Caco-2 (cell line): ENCODE data around the gene ZNF428. TPM values are rescaled to one million over a fixed set of nuclear protein-coding genes. Genes with fewer than 3 reads are reported as not detected.
"Not testable (repeated sequence)": the region's sequence is repeated elsewhere in the genome, so short reads cannot be mapped to it uniquely, and the experiment has no call there.

Source experiments
- BruUV-seq: library from RNA; stranded (reverse); fragments of 400-500 nt; replicated peaks from 2 replicates; lab custom pipeline; 2021; lab: Mats Ljungman, UMichigan
- CTCF ChIA-PET: fragments of 300-600 bp; sonication (Branson Sonifier 250); formaldehyde crosslinking; loops from one replicate; lab custom pipeline; 2022; ENCODE audit warnings: antibody characterized with exemption; lab: Charles Lee
- POLR2A ChIA-PET: fragments of 300-600 bp; sonication (Branson Sonifier 250); formaldehyde crosslinking; loops from one replicate; lab custom pipeline; 2022; ENCODE audit warnings: antibody characterized with exemption; lab: Charles Lee
- DNase-seq, 2 experiments: peaks; one replicate each; pipeline versions ENCODE4 v3.0.0 to v3.0.0-alpha.2; 2020 to 2022
- H3K27me3 ChIP-seq: replicated peaks from 2 replicates; pipeline ENCODE4 v1.6.0; 2011; ENCODE audit warnings: low read length; ENCODE audit not compliant: control insufficient read depth, insufficient read depth
- H3K36me3 ChIP-seq: 2 replicates; pipeline ENCODE4 v1.5.1; 2011; ENCODE audit warnings: low read length; ENCODE audit not compliant: control insufficient read depth, insufficient read depth
- H3K4me1 ChIP-seq: fragments of 250-450 bp; sonication (Bioruptor Pico); 2 replicates; pipeline ENCODE4 v1.5.1; 2020; ENCODE audit warnings: mild to moderate bottlenecking
- H3K4me3 ChIP-seq: 2 replicates; pipeline ENCODE4 v1.5.1; 2011; ENCODE audit warnings: low read depth, mild to moderate bottlenecking, control low read depth, low read length
- H3K9me3 ChIP-seq: fragments of 250-450 bp; sonication (Bioruptor Pico); 2 replicates; pipeline ENCODE4 v1.5.1; 2020; ENCODE audit warnings: mild to moderate bottlenecking, moderate library complexity
- H3K27ac Mint-ChIP-seq: one replicate; pipeline ENCODE4 v1.8.0; 2022; ENCODE audit warnings: mixed read lengths; ENCODE audit not compliant: unreplicated experiment
- H3K27me3 Mint-ChIP-seq: one replicate; pipeline ENCODE4 v1.8.0; 2022; ENCODE audit warnings: mixed read lengths; ENCODE audit not compliant: insufficient read depth, unreplicated experiment
- H3K36me3 Mint-ChIP-seq: one replicate; pipeline ENCODE4 v1.8.0; 2022; ENCODE audit warnings: mild to moderate bottlenecking, mixed read lengths; ENCODE audit not compliant: insufficient read depth, unreplicated experiment
- H3K4me1 Mint-ChIP-seq: one replicate; pipeline ENCODE4 v1.8.0; 2022; ENCODE audit warnings: low read depth, mixed read lengths; ENCODE audit not compliant: unreplicated experiment
- H3K4me3 Mint-ChIP-seq: one replicate; pipeline ENCODE4 v1.8.0; 2022; ENCODE audit warnings: mild to moderate bottlenecking, moderate library complexity, mixed read lengths; ENCODE audit not compliant: unreplicated experiment
- H3K9me3 Mint-ChIP-seq: one replicate; pipeline ENCODE4 v1.8.0; 2022; ENCODE audit warnings: mixed read lengths; ENCODE audit not compliant: unreplicated experiment
- CTCF ChIP-seq, 2 experiments: fragments of 200-600 bp in 1 of 2; IDR thresholded peaks; 1 replicate in 1 of 2; 2 replicates in 1 of 2; pipeline versions ENCODE4 v1.5.1 to v1.8.0; 2011 to 2022; ENCODE audit warnings: antibody characterized with exemption in 1 of 2, control low read depth in 1 of 2, inconsistent platforms in 1 of 2, low read depth in 1 of 2, low read length in 1 of 2, mild to moderate bottlenecking in 1 of 2, moderate library complexity in 1 of 2; ENCODE audit not compliant: insufficient read depth in 1 of 2, severe bottlenecking in 1 of 2, unreplicated experiment in 1 of 2
- intact Hi-C: fragments of 100-400 bp; cut with micrococcal nuclease; formaldehyde crosslinking; loops from one replicate; pipeline ENCODE4 v1.10.0; 2022; ENCODE audit not compliant: unreplicated experiment
- total RNA-seq: library from RNA; stranded (reverse); gene quantifications from 2 replicates; pipeline ENCODE4 v1.2.3, GENCODE V29; 2022

ZNF428 gene
- total RNA-seq, 1 experiment from 2014 or later: 38.9 TPM

GRCh38 chr19:43638214-43638994 lies 19.0 kb upstream of the ZNF428 start:
- no peak overlapping the region for H3K4me3 ChIP-seq
- Mint-ChIP-seq H3K4me1 (peaks cover 19% of the 10 kb centered on the region), H3K27ac (peak overlapping the region; percentile 49), H3K4me3 (peak overlapping the region; percentile 94), H3K9me3 (no peaks in the 10 kb centered on the region), H3K27me3 (peaks cover 14% of the 10 kb centered on the region), H3K36me3 (peaks cover 6% of the 10 kb centered on the region)
- no peaks in the 10 kb centered on the region for H3K36me3 ChIP-seq
- no peak for TF ChIP-seq CTCF (IDR thresholded peaks at IDR 0.05; ENCODE audit: insufficient read depth in 1 of 2, low read depth in 1 of 2, low read length in 1 of 2, severe bottlenecking in 1 of 2, unreplicated experiment in 1 of 2)
- ChIA-PET POLR2A (no interaction called here), CTCF (no interaction called here)
- no peaks in the 10 kb centered on the region for H3K9me3 ChIP-seq
- BruUV-seq: TSS peak; percentile 68
- H3K4me1 ChIP-seq: peaks cover 19% of the 10 kb centered on the region; the same call in 1 of the 2 replicates
- no peaks in the 10 kb centered on the region; the same call in 1 of the 2 replicates for H3K27me3 ChIP-seq
- DNase-seq: no peak
- intact Hi-C loops: no loop called here

- intact Hi-C loops: no loop called here
- no peak for TF ChIP-seq CTCF (IDR thresholded peaks at IDR 0.05; ENCODE audit: insufficient read depth in 1 of 2, low read depth in 1 of 2, low read length in 1 of 2, severe bottlenecking in 1 of 2, unreplicated experiment in 1 of 2)
- Mint-ChIP-seq H3K27me3 (peaks cover 10% of the 10 kb centered on the region), H3K9me3 (no peaks in the 10 kb centered on the region), H3K36me3 (peaks cover 2% of the 10 kb centered on the region), H3K4me3 (no peak overlapping the region), H3K4me1 (peaks cover 19% of the 10 kb centered on the region), H3K27ac (no peak overlapping the region)
- ChIA-PET POLR2A (no interaction called here), CTCF (interaction anchor here (0.6 kb wide), 1 partner anchor 625 kb away, joined by 3 read pairs; no protein-coding TSS in a partner anchor)
- no TSS peak for BruUV-seq
- Histone ChIP-seq H3K27me3 (no peaks in the 10 kb centered on the region; the same call in 1 of the 2 replicates), H3K4me1 (peaks cover 19% of the 10 kb centered on the region; the same call in 1 of the 2 replicates), H3K9me3 (no peaks in the 10 kb centered on the region), H3K36me3 (no peaks in the 10 kb centered on the region), H3K4me3 (no peak overlapping the region)
- DNase-seq: no peak
These were observed 16.8 kb upstream of the ZNF428 start for GRCh38 chr19:43636121-43636683.

GRCh38 chr19:43635561-43635940 lies 16.1 kb upstream of the ZNF428 start:
- H3K4me3 ChIP-seq, H3K27me3 ChIP-seq, POLR2A ChIA-PET, H3K36me3 Mint-ChIP-seq, H3K9me3 ChIP-seq, H3K27ac Mint-ChIP-seq, DNase-seq, H3K4me3 Mint-ChIP-seq, H3K36me3 ChIP-seq, H3K27me3 Mint-ChIP-seq, H3K9me3 Mint-ChIP-seq, BruUV-seq: not testable (repeated sequence)
- intact Hi-C loops: loop anchor here (2.0 kb wide), 1 partner anchor 17 kb away; the partner anchor contains the start of gene ZNF428
- peaks cover 19% of the 10 kb centered on the region; the same call in 1 of the 2 replicates for H3K4me1 ChIP-seq
- CTCF ChIA-PET: interaction anchor here (0.6 kb wide), 1 partner anchor 626 kb away, joined by 3 read pairs; no protein-coding TSS in a partner anchor
- peaks cover 19% of the 10 kb centered on the region for H3K4me1 Mint-ChIP-seq
